HS-27A (cell line): ENCODE measurements around the gene ZNF507.
A peak's percentile ranks its signal among the peaks of the same experiment; 100 is the strongest.

ENCODE experiments used
- DNase-seq: peaks from one replicate; pipeline ENCODE4 v3.0.0-alpha.2; 2012; ENCODE audit warnings: low read depth, missing footprints

ZNF507 gene

GRCh38 chr19:32345261-32346207, at the start of gene ZNF507:
ZNF507 (plus strand) TSS chr19:32345610; CDS start chr19:32352831, 7,221 bp downstream.
- peak; percentile 82 for DNase-seq

- DNase-seq: no peak
Observed at GRCh38 chr19:32296694-32297093, 48.7 kb upstream of the ZNF507 start.

- no peak for DNase-seq
Observed at GRCh38 chr19:32302778-32303177, 42.6 kb upstream of the ZNF507 start.

GRCh38 chr19:32303193-32303592, 42.2 kb upstream of the ZNF507 start:
- DNase-seq: no peak

GRCh38 chr19:32307591-32307990, 37.8 kb upstream of the ZNF507 start:
- no peak for DNase-seq

DNA sequence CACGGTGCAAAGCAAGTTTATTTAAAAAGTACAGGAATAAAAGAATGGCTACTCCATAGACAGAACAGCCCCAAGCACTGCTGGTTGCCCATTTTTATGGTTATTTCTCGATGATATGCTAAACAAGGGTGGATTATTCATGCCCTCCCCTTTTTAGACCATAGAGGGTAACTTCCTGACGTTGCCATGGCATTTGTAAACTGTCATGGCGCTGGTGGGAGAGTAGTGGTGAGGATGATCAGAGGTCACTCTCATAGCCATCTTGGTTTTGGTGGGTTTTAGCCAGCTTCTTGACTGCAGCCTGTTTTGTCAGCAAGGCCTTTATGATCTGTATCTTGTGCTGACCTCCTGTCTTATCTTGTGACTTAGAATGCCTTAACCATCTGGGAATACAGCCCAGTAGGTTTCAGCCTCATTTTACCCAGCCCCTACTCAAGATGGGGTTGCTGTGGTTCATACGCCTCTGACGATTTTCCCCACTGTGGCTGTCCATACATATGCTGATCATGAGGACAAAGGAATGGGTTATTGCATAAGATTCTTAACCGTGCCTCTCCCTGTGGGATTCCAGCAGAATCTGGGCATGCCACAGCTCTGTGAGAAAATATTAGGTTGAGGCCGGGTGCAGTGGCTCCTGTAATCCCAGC, 36.9 kb upstream of the ZNF507 start:
- no peak for DNase-seq

- no peak for DNase-seq
Observed at GRCh38 chr19:32309711-32310390, 35.6 kb upstream of the ZNF507 start.

GRCh38 chr19:32311371-32311770, 34.0 kb upstream of the ZNF507 start:
- no peak for DNase-seq

DNA sequence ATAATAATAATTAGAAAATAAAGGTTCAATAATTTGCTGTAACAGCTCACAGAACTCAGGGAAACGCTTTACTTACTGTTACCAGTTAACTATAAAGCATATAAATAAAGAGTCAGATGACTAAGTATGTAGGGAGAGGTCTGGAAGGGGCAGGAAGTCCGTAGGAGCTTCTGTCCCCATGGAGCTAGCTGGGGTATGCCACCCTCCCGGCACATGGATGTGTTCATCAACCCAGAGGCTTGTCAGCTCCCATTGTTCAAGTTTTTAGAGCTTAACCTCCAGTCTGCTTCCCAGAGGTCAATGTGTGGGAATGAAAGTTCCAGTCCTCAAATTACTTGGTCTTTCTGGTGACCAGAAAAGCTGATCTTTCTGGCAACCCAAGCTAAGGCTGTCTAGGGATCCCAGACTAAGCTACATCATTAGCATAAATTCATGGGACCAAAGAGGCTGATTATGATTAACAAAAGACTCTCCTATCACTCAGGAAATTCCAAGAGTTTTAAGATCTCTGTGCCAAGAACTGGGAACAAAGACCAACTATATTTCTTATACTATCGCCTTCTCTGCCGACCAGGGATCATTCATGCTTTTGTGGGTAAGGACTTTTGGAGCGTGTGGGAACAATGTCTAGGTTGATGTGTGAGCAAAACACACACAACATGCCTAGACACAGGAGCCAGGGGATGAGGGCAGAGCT, 31.7 kb upstream of the ZNF507 start:
- no peak for DNase-seq

- DNase-seq: no peak
Observed at GRCh38 chr19:32316034-32316433, 29.4 kb upstream of the ZNF507 start.

DNA sequence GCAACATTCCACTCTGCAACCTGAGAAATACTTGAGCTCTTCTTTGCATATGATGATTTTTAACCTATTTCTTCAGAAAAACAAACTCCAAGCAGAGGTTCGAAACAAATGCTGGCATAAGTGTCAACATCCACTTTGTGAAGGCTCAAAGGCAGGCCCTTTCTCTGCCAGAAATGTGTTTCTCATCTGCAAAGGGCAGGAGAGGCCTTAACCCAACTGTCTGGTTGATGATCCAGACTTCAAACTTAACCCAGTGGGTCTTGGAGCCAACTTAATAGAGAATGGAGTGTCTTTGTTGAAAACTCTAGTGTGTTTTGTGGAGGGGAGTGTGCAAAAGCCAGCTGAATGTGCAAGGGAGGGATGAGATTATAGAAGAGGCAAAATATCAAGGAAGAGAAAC, 28.3 kb upstream of the ZNF507 start:
- no peak for DNase-seq

DNA sequence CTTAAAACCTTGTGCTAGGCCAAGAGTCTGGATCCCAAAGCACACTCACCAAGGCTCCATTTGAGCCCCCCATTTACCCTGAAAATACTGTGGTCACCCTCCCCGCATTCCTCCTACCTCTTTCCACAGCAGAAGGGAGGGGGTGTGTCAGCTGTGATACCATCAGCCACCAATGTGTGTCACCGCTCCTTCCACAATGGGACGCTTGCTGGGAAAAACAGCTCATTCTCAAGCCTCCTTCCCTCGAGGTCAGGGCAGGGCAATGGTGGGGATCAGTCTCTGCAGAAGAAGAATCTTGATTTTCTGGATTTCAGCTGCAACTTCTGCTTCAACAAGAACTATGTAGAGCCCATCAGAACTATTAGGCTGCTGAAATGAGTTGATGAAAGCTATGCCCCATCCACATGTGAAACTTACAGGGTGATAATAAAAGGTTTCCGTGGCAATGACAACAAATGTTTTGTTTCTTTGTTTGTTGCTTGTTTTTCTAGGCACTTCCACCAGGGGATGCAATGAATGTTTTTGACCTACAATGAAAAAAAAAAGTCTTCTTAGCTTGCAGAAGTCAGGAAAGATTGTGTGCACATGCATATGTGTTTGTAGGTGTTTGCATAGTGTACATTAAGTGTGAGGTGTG, 26.4 kb upstream of the ZNF507 start:
- DNase-seq: no peak

GRCh38 chr19:32322541-32322940, 22.9 kb upstream of the ZNF507 start:
- DNase-seq: no peak

- DNase-seq: no peak
Observed at GRCh38 chr19:32324631-32325285, 20.7 kb upstream of the ZNF507 start.

DNA sequence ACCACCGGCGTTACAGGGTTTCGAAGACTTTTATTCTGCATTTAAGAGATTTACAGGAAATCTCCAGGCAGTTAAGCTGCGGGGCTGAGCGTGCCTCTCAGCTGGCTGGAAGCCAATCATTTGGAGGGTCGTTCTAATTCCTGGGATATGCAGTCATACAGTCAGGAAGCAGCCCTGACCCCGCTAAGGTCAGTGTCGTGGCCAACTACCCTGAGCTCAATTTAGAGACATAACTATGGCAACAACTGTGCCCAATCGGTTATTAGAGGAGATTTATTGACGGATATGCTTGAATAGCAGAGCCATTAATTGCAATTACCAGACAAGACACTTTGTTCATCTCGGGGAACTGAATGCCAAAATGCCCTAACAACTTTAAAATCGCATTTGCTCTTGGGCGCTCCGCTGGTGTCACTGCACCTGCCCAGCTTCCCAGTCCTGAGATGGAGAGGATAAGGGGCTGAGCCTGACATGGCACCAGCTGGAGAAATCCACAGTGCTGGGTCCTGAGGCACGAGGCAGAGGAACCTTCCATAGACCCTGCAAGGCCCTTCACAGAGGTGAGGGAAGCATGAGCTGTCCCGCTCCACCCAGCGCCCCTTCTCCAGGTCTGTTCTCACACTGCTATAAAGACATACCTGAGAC, 15.1 kb upstream of the ZNF507 start:
- DNase-seq: no peak

DNA sequence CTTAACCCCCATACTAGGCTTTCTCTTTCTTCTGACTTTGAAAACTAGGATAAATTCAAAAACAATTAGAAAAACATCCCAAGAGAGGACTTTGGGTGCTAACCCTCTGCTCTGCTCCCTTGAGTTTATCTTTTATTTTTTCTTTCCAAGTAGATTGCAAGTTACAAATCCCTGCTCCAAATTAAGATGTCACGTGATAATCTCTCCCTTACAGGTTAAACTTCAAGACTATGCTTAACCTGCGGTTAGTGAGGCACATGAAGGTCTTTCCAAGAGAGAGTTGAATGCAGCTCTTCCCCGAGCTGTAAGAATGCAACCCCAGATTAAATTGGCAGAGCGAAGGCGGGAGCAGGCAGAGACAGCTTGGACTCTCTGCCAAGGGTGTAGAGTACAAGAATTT, 12.2 kb upstream of the ZNF507 start:
- DNase-seq: no peak

- DNase-seq: no peak
Observed at GRCh38 chr19:32336259-32337083, 8.9 kb upstream of the ZNF507 start.

GRCh38 chr19:32337084-32337808, 8.2 kb upstream of the ZNF507 start:
- DNase-seq: no peak

- DNase-seq: no peak
Observed at GRCh38 chr19:32339423-32339822, 6.0 kb upstream of the ZNF507 start.
